GM12872 (cell line): ENCODE measurements around the gene TYW1.

ENCODE experiments used
- CTCF ChIP-seq: IDR thresholded peaks from 3 replicates; pipeline ENCODE4 v1.5.1; 2011; ENCODE audit warnings: low read depth, mild to moderate bottlenecking, low read length, moderate library complexity; ENCODE audit not compliant: insufficient read depth

TYW1 gene

GRCh38 chr7:67267914-67268313, 271.3 kb downstream of the TYW1 start:
- no peak for TF ChIP-seq CTCF
